IMR-90 (cell line): ENCODE measurements around the gene RYR3. TPM values are rescaled to one million over a fixed set of nuclear protein-coding genes. Genes with fewer than 3 reads are reported as not detected.

Source experiments
- ATAC-seq: fragments of 200-7000 bp; cut with Tn5 transposase; 2 replicates; pipeline ENCODE4 v1.9.1; 2020; ENCODE audit warnings: low read depth, mild to moderate bottlenecking, moderate library complexity
- BruUV-seq: library from RNA; stranded (reverse); fragments of 400-500 nt; replicated peaks from 2 replicates; lab custom pipeline; 2021; lab: Mats Ljungman, UMichigan
- CTCF ChIA-PET: fragments of 300-600 bp; formaldehyde crosslinking; extraction: SDS; loops from one replicate; lab custom pipeline; 2021; ENCODE audit warnings: antibody characterized with exemption; lab: Yijun Ruan, JAX
- POLR2A ChIA-PET: fragments of 300-600 bp; sonication (Branson Sonifier 250); formaldehyde crosslinking; loops from one replicate; lab custom pipeline; 2022; ENCODE audit warnings: antibody characterized with exemption; ENCODE audit not compliant: unreplicated experiment; lab: Charles Lee
- DNase-seq: peaks from one replicate; pipeline ENCODE4 v3.0.0; 2013
- H2AFZ ChIP-seq: replicated peaks from 2 replicates; pipeline ENCODE3; 2013; ENCODE audit warnings: low read length, mild to moderate bottlenecking; ENCODE audit not compliant: poor library complexity
- H2AK5ac ChIP-seq: 2 replicates; pipeline ENCODE4 v1.6.1; 2013; ENCODE audit warnings: low read depth, low read length, inconsistent platforms
- H2AK9ac ChIP-seq: replicated peaks from 2 replicates; pipeline ENCODE3; 2013; ENCODE audit warnings: mild to moderate bottlenecking, low read depth, low read length, moderate library complexity; ENCODE audit not compliant: poor library complexity
- H2BK120ac ChIP-seq: 2 replicates; pipeline ENCODE4 v1.6.1; 2013; ENCODE audit warnings: low read depth, low read length, inconsistent platforms
- H2BK15ac ChIP-seq: 3 replicates; pipeline ENCODE4 v1.6.1; 2013; ENCODE audit warnings: low read depth, low read length, inconsistent platforms
- H2BK20ac ChIP-seq: 2 replicates; pipeline ENCODE4 v1.6.1; 2013; ENCODE audit warnings: low read depth, mild to moderate bottlenecking, inconsistent platforms, low read length, moderate library complexity
- H2BK5ac ChIP-seq: 2 replicates; pipeline ENCODE4 v1.6.1; 2013; ENCODE audit warnings: mild to moderate bottlenecking, low read depth, low read length, inconsistent platforms; ENCODE audit not compliant: poor library complexity, severe bottlenecking
- H3K14ac ChIP-seq: replicated peaks from 2 replicates; pipeline ENCODE4 v1.6.1; 2013; ENCODE audit warnings: low read depth, low read length, inconsistent platforms
- H3K18ac ChIP-seq: 2 replicates; pipeline ENCODE4 v1.6.1; 2013; ENCODE audit warnings: low read depth, low read length, control low read depth
- H3K23ac ChIP-seq: 2 replicates; pipeline ENCODE4 v1.6.1; 2013; ENCODE audit warnings: low read depth, low read length, inconsistent platforms
- H3K27ac ChIP-seq: 2 replicates; pipeline ENCODE4 v1.5.1; 2013; ENCODE audit warnings: mild to moderate bottlenecking, control low read depth, low read length; ENCODE audit not compliant: insufficient read depth
- H3K27me3 ChIP-seq: 2 replicates; pipeline ENCODE4 v1.6.1; 2013; ENCODE audit warnings: low read length; ENCODE audit not compliant: control insufficient read depth, insufficient read depth
- H3K36me3 ChIP-seq: 2 replicates; pipeline ENCODE4 v1.6.1; 2013; ENCODE audit warnings: low read length, mixed read lengths; ENCODE audit not compliant: control insufficient read depth, insufficient read depth
- H3K4ac ChIP-seq: 2 replicates; pipeline ENCODE4 v1.6.1; 2013; ENCODE audit warnings: low read depth, low read length, inconsistent platforms
- H3K4me1 ChIP-seq: 2 replicates; pipeline ENCODE4 v1.6.1; 2013; ENCODE audit warnings: low read length, mixed read lengths; ENCODE audit not compliant: control insufficient read depth, insufficient read depth
- H3K4me2 ChIP-seq: 2 replicates; pipeline ENCODE4 v1.6.1; 2013; ENCODE audit warnings: low read depth, mild to moderate bottlenecking, control low read depth, low read length, moderate library complexity
- H3K4me3 ChIP-seq: 2 replicates; pipeline ENCODE4 v1.5.1; 2013; ENCODE audit warnings: low read depth, mild to moderate bottlenecking, control low read depth, low read length, moderate library complexity; ENCODE audit not compliant: insufficient read depth
- H3K56ac ChIP-seq: 2 replicates; pipeline ENCODE4 v1.6.1; 2013; ENCODE audit warnings: low read length, inconsistent platforms; ENCODE audit not compliant: insufficient read depth; ENCODE audit errors: extremely low read depth
- H3K79me1 ChIP-seq, 2 experiments: 2 replicates each; pipeline ENCODE4 v1.6.1; 2013; ENCODE audit warnings: low read length in 2 of 2, inconsistent platforms in 1 of 2, low read depth in 1 of 2
- H3K9ac ChIP-seq: 2 replicates; pipeline ENCODE4 v1.6.1; 2013; ENCODE audit warnings: low read depth, low read length, control low read depth
- H3K9me1 ChIP-seq: 2 replicates; pipeline ENCODE4 v1.6.1; 2013; ENCODE audit warnings: low read length, inconsistent platforms; ENCODE audit not compliant: insufficient read depth
- H3K9me3 ChIP-seq: 2 replicates; pipeline ENCODE4 v1.6.1; 2013; ENCODE audit warnings: low read length; ENCODE audit not compliant: control insufficient read depth, insufficient read depth
- H4K20me1 ChIP-seq: 2 replicates; pipeline ENCODE4 v1.6.1; 2013; ENCODE audit warnings: low read length, inconsistent platforms; ENCODE audit not compliant: insufficient read depth
- H4K5ac ChIP-seq: 2 replicates; pipeline ENCODE4 v1.6.1; 2013; ENCODE audit warnings: mild to moderate bottlenecking, low read depth, low read length, control low read depth
- H4K8ac ChIP-seq, 2 experiments: 2 replicates each; pipeline ENCODE4 v1.6.1; 2013; ENCODE audit warnings: low read depth in 2 of 2, low read length in 2 of 2, control low read depth in 1 of 2, inconsistent platforms in 1 of 2
- H4K91ac ChIP-seq: 2 replicates; pipeline ENCODE4 v1.6.1; 2013; ENCODE audit warnings: low read depth, low read length, inconsistent platforms; ENCODE audit not compliant: insufficient read depth
- CTCF ChIP-seq: conservative IDR thresholded peaks from 2 replicates; pipeline ENCODE4 v1.5.1; 2012; ENCODE audit warnings: mild to moderate bottlenecking, low read depth, low read length, improper control_type of control experiment
- FOS ChIP-seq: fragments of 150-350 bp; IDR thresholded peaks from 2 replicates; pipeline ENCODE4 v1.6.1; 2016; ENCODE audit warnings: low read depth, low read length
- MAFK ChIP-seq: IDR thresholded peaks from 2 replicates; pipeline ENCODE4 v1.6.1; 2012; ENCODE audit warnings: low read depth, low read length, improper control_type of control experiment
- MXI1 ChIP-seq: IDR thresholded peaks from 2 replicates; pipeline ENCODE4 v1.6.1; 2012; ENCODE audit warnings: low read depth, mild to moderate bottlenecking, low read length, moderate library complexity, borderline replicate concordance
- NFE2L2 ChIP-seq: fragments of 150-350 bp; IDR thresholded peaks from 2 replicates; pipeline ENCODE4 v1.6.1; 2016; ENCODE audit warnings: low read depth, mild to moderate bottlenecking, low read length
- RFX5 ChIP-seq: IDR thresholded peaks from 2 replicates; pipeline ENCODE4 v1.8.0; 2012; ENCODE audit warnings: low read depth, mild to moderate bottlenecking, low read length, moderate library complexity
- WGBS, 2 experiments: methylation state at CpG; one replicate each; pipeline versions ENCODE4 v1.1.5 to v1.1.7; 2013; ENCODE audit warnings: missing lambda C conversion rate in 2 of 2; ENCODE audit not compliant: insufficient read length in 1 of 2; ENCODE audit errors: extremely low coverage in 2 of 2; 5-methylcytosine and 5-hydroxymethylcytosine counted together
- dilution Hi-C: fragments of 300-500 bp; cut with HindIII; formaldehyde crosslinking; loops from one replicate; pipeline ENCODE4 v1.14.3; 2018; ENCODE audit warnings: low sequenced_read_pairs; ENCODE audit not compliant: unreplicated experiment
- in situ Hi-C: fragments of 300-500 bp; cut with MboI; formaldehyde crosslinking; loops from 3 replicates; pipeline ENCODE4 v1.14.3; 2019; ENCODE audit warnings: low sequenced_read_pairs, inconsistent platforms, mixed read lengths
- intact Hi-C: fragments of 100-400 bp; cut with micrococcal nuclease; formaldehyde crosslinking; loops from 2 replicates; pipeline ENCODE4 v1.10.0; 2022
- polyA plus RNA-seq, 3 experiments: library from polyadenylated mRNA; depleted of rRNA; stranded (reverse); fragments of >200 nt; gene quantifications; 2 replicates each; pipeline ENCODE4 v1.2.3, GENCODE V29; 2012; ENCODE audit warnings: low replicate concordance in 1 of 3
- total RNA-seq: library from RNA; depleted of rRNA; stranded (reverse); fragments of >200 nt; gene quantifications from 2 replicates; pipeline ENCODE4 v1.2.3, GENCODE V29; 2012

The RYR3 gene
- total and polyA plus RNA-seq, 2 of the 4 experiments (the other 2 are of a cell fraction), result 0.18 TPM; not detected in 1

- ChIA-PET CTCF (no interaction called here), POLR2A (no interaction called here)
- BruUV-seq, result no TSS peak
- H3K23ac ChIP-seq, result no peak overlapping the region
- TF ChIP-seq NFE2L2 (no peak), CTCF (no peak), MAFK (peak; percentile 58; the same call in 1 of the 2 replicates), RFX5 (no peak), FOS (no peak), MXI1 (no peak)
- H2AK9ac ChIP-seq, result no peak overlapping the region
- H4K5ac ChIP-seq, result no peak overlapping the region
- no peak overlapping the region for H4K8ac ChIP-seq
- H2AK5ac ChIP-seq, result no peak overlapping the region
- WGBS, 2 experiments, result 80% methylated on average over 1 of the region's 3 CpGs; no CpG with 5 or more reads in 1 of the 2 experiments
- ATAC-seq (no peak), DNase-seq (no peak)
- H2BK5ac ChIP-seq, result no peak overlapping the region
- H2BK120ac ChIP-seq, result no peak overlapping the region
- H2BK20ac ChIP-seq, result no peak overlapping the region
- H3K27ac ChIP-seq, result no peak overlapping the region
- H3K18ac ChIP-seq, result no peak overlapping the region
- H4K91ac ChIP-seq, result no peak overlapping the region
- H3K4me2 ChIP-seq, result no peak overlapping the region
- H2AFZ ChIP-seq, result no peak overlapping the region
- no peaks in the 10 kb centered on the region for H3K4me1 ChIP-seq
- H3K4ac ChIP-seq, result no peak overlapping the region
- no peak overlapping the region for H3K4me3 ChIP-seq
- H3K79me1 ChIP-seq, result no peaks in the 10 kb centered on the region
- no peaks in the 10 kb centered on the region for H4K20me1 ChIP-seq
- H3K56ac ChIP-seq, result no peak overlapping the region
- intact Hi-C loops, result no loop called here
- dilution Hi-C loops, result no loop called here
- no peaks in the 10 kb centered on the region for H3K9me1 ChIP-seq
- H3K9ac ChIP-seq, result no peak overlapping the region
- no peaks in the 10 kb centered on the region for H3K36me3 ChIP-seq
- in situ Hi-C loops, result no loop called here
- no peak overlapping the region for H3K14ac ChIP-seq
- no peaks in the 10 kb centered on the region for H3K9me3 ChIP-seq
- peaks cover 6% of the 10 kb centered on the region for H3K27me3 ChIP-seq
- H2BK15ac ChIP-seq, result no peak overlapping the region
Observed at GRCh38 chr15:33840615-33841014, 529.8 kb downstream of the RYR3 start.
